PC-9 (cell line): ENCODE measurements around the gene MED13L. TPM values are rescaled to one million over a fixed set of nuclear protein-coding genes. Genes with fewer than 3 reads are reported as not detected.

Experiments
- BruUV-seq: library from RNA; stranded (reverse); fragments of 400-500 nt; replicated peaks from 2 replicates; lab custom pipeline; 2021; lab: Mats Ljungman, UMichigan
- CTCF ChIA-PET: fragments of 300-600 bp; sonication (Branson Sonifier 250); formaldehyde crosslinking; loops from one replicate; lab custom pipeline; 2022; ENCODE audit warnings: antibody characterized with exemption; lab: Charles Lee
- POLR2A ChIA-PET: fragments of 300-600 bp; sonication (Branson Sonifier 250); formaldehyde crosslinking; loops from one replicate; lab custom pipeline; 2022; ENCODE audit warnings: antibody characterized with exemption; ENCODE audit not compliant: unreplicated experiment; lab: Charles Lee
- DNase-seq, 2 experiments: peaks; one replicate each; pipeline versions ENCODE4 v3.0.0 to v3.0.0-alpha.2; 2015 to 2022; ENCODE audit warnings: mixed read lengths in 1 of 2
- H2AFZ ChIP-seq: fragments of 200-600 bp; sonication (generic); 2 replicates; pipeline ENCODE4 v1.8.1; 2017; ENCODE audit warnings: antibody characterized with exemption
- H3F3A ChIP-seq: fragments of 200-600 bp; sonication (generic); 2 replicates; pipeline ENCODE4 v1.8.1; 2017; ENCODE audit warnings: antibody characterized with exemption, mild to moderate bottlenecking, low read depth; ENCODE audit not compliant: insufficient read depth
- H3K27ac ChIP-seq: fragments of 200-600 bp; sonication (generic); 2 replicates; pipeline ENCODE4 v1.6.1; 2016; ENCODE audit warnings: mixed run types
- H3K27me3 ChIP-seq: fragments of 200-600 bp; sonication (generic); 2 replicates; pipeline ENCODE4 v1.6.1; 2016; ENCODE audit warnings: low read depth, mixed run types; ENCODE audit not compliant: insufficient read depth
- H3K36me3 ChIP-seq: fragments of 200-600 bp; sonication (generic); 2 replicates; pipeline ENCODE4 v1.6.1; 2016; ENCODE audit warnings: low read depth, mixed run types
- H3K4me1 ChIP-seq: fragments of 200-600 bp; sonication (generic); replicated peaks from 2 replicates; pipeline ENCODE4 v1.6.1; 2016; ENCODE audit warnings: mixed run types; ENCODE audit not compliant: insufficient read depth
- H3K4me2 ChIP-seq: fragments of 200-600 bp; sonication (generic); 2 replicates; pipeline ENCODE4 v1.6.1; 2017; ENCODE audit warnings: mixed run types
- H3K4me3 ChIP-seq: fragments of 200-600 bp; sonication (generic); 2 replicates; pipeline ENCODE4 v1.6.1; 2016; ENCODE audit warnings: mixed run types
- H3K79me2 ChIP-seq: fragments of 200-600 bp; sonication (generic); 2 replicates; pipeline ENCODE4 v1.6.1; 2017; ENCODE audit warnings: low read depth, mixed run types
- H3K9me2 ChIP-seq: fragments of 200-600 bp; sonication (generic); 2 replicates; pipeline ENCODE4 v1.8.1; 2017; ENCODE audit warnings: mild to moderate bottlenecking; ENCODE audit not compliant: insufficient read depth
- H3K9me3 ChIP-seq: fragments of 200-600 bp; sonication (generic); 2 replicates; pipeline ENCODE4 v1.8.1; 2016; ENCODE audit warnings: low read depth; ENCODE audit not compliant: insufficient read depth
- H4K20me1 ChIP-seq: fragments of 200-600 bp; sonication (generic); 2 replicates; pipeline ENCODE4 v1.8.1; 2017; ENCODE audit not compliant: insufficient read depth
- CTCF ChIP-seq: fragments of 200-600 bp; sonication (generic); conservative IDR thresholded peaks from 2 replicates; pipeline ENCODE4 v1.6.1; 2017; ENCODE audit warnings: mixed run types, antibody characterized with exemption, mild to moderate bottlenecking, moderate library complexity
- EZH2 ChIP-seq: fragments of 200-600 bp; sonication (generic); IDR thresholded peaks from 2 replicates; pipeline ENCODE4 v1.8.0; 2017; ENCODE audit warnings: antibody characterized with exemption, low read depth
- intact Hi-C: fragments of 100-400 bp; cut with micrococcal nuclease; formaldehyde crosslinking; loops from one replicate; pipeline ENCODE4 v1.10.0; 2022; ENCODE audit not compliant: unreplicated experiment
- total RNA-seq: library from RNA; stranded (reverse); gene quantifications from 2 replicates; pipeline ENCODE4 v1.2.3, GENCODE V29; 2021

MED13L gene
- total RNA-seq, 1 experiment from 2014 or later: 89.5 TPM

GRCh38 chr12:116026346-116026745 lies 251.1 kb downstream of the MED13L start:
- no peaks in the 10 kb centered on the region for H3K27me3 ChIP-seq
- no peak overlapping the region for H3K27ac ChIP-seq
- H3K4me3 ChIP-seq: no peak overlapping the region
- no peak for DNase-seq
- H2AFZ ChIP-seq: no peak overlapping the region
- BruUV-seq: no TSS peak
- peaks cover 44% of the 10 kb centered on the region; the same call in 1 of the 2 replicates for H4K20me1 ChIP-seq
- peaks cover 57% of the 10 kb centered on the region for H3K79me2 ChIP-seq
- no peak for TF ChIP-seq CTCF
- no peak for TF ChIP-seq EZH2
- ChIA-PET POLR2A (no interaction called here), CTCF (no interaction called here)
- intact Hi-C loops: no loop called here
- no peaks in the 10 kb centered on the region for H3K36me3 ChIP-seq
- H3K9me2 ChIP-seq: no peaks in the 10 kb centered on the region
- H3F3A ChIP-seq: peaks cover 12% of the 10 kb centered on the region; the same call in 1 of the 2 replicates
- no peaks in the 10 kb centered on the region for H3K4me1 ChIP-seq
- no peak overlapping the region for H3K4me2 ChIP-seq
- H3K9me3 ChIP-seq: no peaks in the 10 kb centered on the region

DNA sequence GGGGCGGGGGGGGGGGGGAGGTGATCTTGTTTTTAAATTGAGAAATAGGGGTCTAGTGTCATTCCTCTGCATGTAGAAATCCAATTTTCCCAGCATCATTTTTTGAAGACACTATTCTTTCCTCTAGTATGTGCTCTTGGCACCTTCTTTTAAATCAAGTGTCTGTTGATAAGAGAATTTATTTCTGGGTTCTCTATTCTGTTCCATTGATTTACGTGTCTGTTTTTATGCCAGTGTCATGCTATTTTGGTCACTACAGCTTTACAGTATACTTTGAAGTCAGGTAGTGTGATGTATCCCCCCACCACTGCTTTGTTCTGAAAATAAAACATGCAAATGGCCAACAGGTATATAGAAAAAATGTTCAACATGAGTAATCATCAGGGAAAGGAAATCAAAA lies 252.7 kb downstream of the MED13L start:
- Histone ChIP-seq H3K4me1 (no peaks in the 10 kb centered on the region), H2AFZ (no peak overlapping the region), H3K79me2 (peaks cover 52% of the 10 kb centered on the region), H3F3A (peaks cover 9% of the 10 kb centered on the region; the same call in 1 of the 2 replicates), H4K20me1 (peaks cover 44% of the 10 kb centered on the region; the same call in 1 of the 2 replicates), H3K27me3 (no peaks in the 10 kb centered on the region), H3K36me3 (no peaks in the 10 kb centered on the region), H3K27ac (no peak overlapping the region), H3K4me3 (no peak overlapping the region), H3K9me3 (no peaks in the 10 kb centered on the region), H3K9me2 (no peaks in the 10 kb centered on the region), H3K4me2 (no peak overlapping the region)
- POLR2A ChIA-PET: no interaction called here
- no TSS peak for BruUV-seq
- CTCF ChIA-PET: no interaction called here
- intact Hi-C loops: no loop called here
- no peak for DNase-seq
- TF ChIP-seq EZH2: no peak
- no peak for TF ChIP-seq CTCF

- no peaks in the 10 kb centered on the region for H3K27me3 ChIP-seq
- no peak overlapping the region for H2AFZ ChIP-seq
- peaks cover 5% of the 10 kb centered on the region; the same call in 1 of the 2 replicates for H3F3A ChIP-seq
- TF ChIP-seq EZH2: no peak
- DNase-seq: no peak
- peaks cover 29% of the 10 kb centered on the region for H4K20me1 ChIP-seq
- H3K9me2 ChIP-seq: no peaks in the 10 kb centered on the region
- no TSS peak for BruUV-seq
- H3K36me3 ChIP-seq: 0 out of 2 replicates have a peak, but pooled peaks cover 3% of the 10 kb centered on the region
- H3K4me2 ChIP-seq: no peak overlapping the region
- H3K9me3 ChIP-seq: no peaks in the 10 kb centered on the region
- CTCF ChIA-PET: no interaction called here
- H3K79me2 ChIP-seq: peaks cover 14% of the 10 kb centered on the region; the same call in 1 of the 2 replicates
- H3K27ac ChIP-seq: no peak overlapping the region
- POLR2A ChIA-PET: no interaction called here
- no peaks in the 10 kb centered on the region for H3K4me1 ChIP-seq
- intact Hi-C loops: loop anchor here (10.0 kb wide), 2 partner anchors 245 to 365 kb away; no protein-coding TSS in a partner anchor
- H3K4me3 ChIP-seq: no peak overlapping the region
These were observed 258.1 kb downstream of the MED13L start for GRCh38 chr12:116019415-116019814.

GRCh38 chr12:116018282-116018681 lies 259.2 kb downstream of the MED13L start:
- no peak overlapping the region for H3K27ac ChIP-seq
- no peak overlapping the region for H2AFZ ChIP-seq
- H3F3A ChIP-seq: peaks cover 5% of the 10 kb centered on the region; the same call in 1 of the 2 replicates
- ChIA-PET POLR2A (no interaction called here), CTCF (no interaction called here)
- 0 out of 2 replicates have a peak, but pooled peaks cover 3% of the 10 kb centered on the region for H3K36me3 ChIP-seq
- intact Hi-C loops: loop anchor here (10.0 kb wide), 2 partner anchors 247 to 367 kb away; no protein-coding TSS in a partner anchor
- no peak for DNase-seq
- H3K4me2 ChIP-seq: no peak overlapping the region
- H4K20me1 ChIP-seq: peaks cover 21% of the 10 kb centered on the region
- no peaks in the 10 kb centered on the region for H3K27me3 ChIP-seq
- no peaks in the 10 kb centered on the region for H3K4me1 ChIP-seq
- no peak overlapping the region for H3K4me3 ChIP-seq
- BruUV-seq: no TSS peak
- no peaks in the 10 kb centered on the region for H3K9me2 ChIP-seq
- no peaks in the 10 kb centered on the region for H3K9me3 ChIP-seq
- no peak for TF ChIP-seq EZH2
- no peak for TF ChIP-seq CTCF
- H3K79me2 ChIP-seq: peaks cover 6% of the 10 kb centered on the region; the same call in 1 of the 2 replicates
